Stimulated activated CD4-positive, alpha-beta T cell treated with anti-CD3 and anti-CD28 coated beads, Interleukin-4, amount 100 ng/mL, for 48 hours (primary cell): ENCODE measurements around the gene EPHA8.

ENCODE experiments used
- DNase-seq, 2 donors: peaks; one replicate each; pipeline ENCODE4 v3.0.0-alpha.2; 2020; ENCODE audit warnings: low read depth in 2 of 2

Gene EPHA8

GRCh38 chr1:22592919-22593790, 29.9 kb downstream of the EPHA8 start:
- DNase-seq: no peak

- DNase-seq: no peak
Observed at GRCh38 chr1:22594396-22594795, 31.1 kb downstream of the EPHA8 start.

DNA sequence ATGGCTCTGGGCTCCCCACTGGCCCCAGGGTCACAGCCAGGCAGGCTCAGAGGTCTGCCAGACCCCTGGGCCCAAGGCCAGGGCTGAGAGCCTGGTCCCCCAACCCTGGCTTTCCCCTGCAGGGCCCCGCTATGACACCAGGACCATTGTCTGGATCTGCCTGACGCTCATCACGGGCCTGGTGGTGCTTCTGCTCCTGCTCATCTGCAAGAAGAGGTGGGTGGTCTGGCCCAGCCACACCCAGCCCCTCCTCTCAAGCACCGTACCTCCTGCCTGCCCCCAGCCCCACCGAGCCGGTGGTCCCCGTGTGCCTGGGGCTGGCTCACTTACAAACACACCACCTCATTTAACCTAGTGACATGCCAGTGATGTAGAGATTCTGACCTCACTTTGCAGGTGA, 31.8 kb downstream of the EPHA8 start:
- no peak for DNase-seq

- DNase-seq: no peak
Observed at GRCh38 chr1:22597301-22597965, 34.1 kb downstream of the EPHA8 start.

DNA sequence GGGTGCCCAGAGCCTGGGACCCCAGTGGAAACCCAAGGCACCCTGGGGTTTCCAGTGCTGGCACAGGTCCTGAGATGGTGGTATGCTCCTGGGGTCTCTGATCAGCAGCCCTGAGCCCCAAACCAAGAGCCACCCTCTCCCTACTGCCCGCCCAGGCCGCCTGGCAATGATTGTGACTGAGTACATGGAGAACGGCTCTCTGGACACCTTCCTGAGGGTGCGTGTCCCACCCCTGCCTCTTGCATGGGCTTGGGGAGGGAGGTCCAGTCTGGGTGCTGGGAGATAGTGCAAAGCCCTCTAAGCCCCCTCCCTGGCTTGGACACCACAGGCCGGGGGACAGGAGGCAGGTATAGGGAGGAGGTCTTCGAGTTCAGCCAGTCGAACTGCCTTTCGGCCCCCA, 34.7 kb downstream of the EPHA8 start:
- DNase-seq: no peak

DNA sequence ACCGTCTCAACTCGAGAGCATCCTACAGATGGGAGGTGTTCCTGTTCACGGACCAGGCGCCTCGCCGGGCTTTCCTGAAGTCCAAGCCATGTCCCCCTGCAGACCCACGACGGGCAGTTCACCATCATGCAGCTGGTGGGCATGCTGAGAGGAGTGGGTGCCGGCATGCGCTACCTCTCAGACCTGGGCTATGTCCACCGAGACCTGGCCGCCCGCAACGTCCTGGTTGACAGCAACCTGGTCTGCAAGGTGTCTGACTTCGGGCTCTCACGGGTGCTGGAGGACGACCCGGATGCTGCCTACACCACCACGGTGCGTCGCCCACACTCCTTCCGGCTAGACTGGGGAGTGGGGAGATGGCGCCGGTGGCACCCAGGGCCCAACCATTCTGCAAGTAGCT, 35.4 kb downstream of the EPHA8 start:
- DNase-seq: no peak

- no peak for DNase-seq
Observed at GRCh38 chr1:22600071-22600816, 37.0 kb downstream of the EPHA8 start.

DNA sequence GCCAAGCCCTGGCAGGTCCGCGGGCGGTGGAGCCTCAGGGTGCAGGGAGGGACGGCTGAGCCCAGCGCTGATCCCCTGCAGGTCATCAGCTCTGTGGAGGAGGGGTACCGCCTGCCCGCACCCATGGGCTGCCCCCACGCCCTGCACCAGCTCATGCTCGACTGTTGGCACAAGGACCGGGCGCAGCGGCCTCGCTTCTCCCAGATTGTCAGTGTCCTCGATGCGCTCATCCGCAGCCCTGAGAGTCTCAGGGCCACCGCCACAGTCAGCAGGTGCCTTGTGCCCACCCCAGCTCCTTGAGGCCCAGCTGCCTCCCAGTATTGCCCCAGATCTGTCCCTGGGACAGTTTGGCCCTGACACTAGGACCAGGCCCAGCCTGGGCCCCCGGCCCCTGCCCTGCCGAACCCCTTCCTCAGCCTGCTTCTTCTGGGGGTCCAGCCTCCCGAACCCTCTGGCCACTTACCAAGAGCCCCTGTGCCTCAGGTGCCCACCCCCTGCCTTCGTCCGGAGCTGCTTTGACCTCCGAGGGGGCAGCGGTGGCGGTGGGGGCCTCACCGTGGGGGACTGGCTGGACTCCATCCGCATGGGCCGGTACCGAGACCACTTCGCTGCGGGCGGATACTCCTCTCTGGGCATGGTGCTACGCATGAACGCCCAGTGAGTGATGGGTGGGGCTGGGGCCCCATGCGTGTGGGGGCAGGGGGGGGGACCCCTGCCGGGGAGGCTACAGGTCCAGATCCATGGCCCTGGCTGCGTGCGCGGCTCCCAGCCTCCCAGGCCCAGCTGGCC, 37.7 kb downstream of the EPHA8 start:
- no peak for DNase-seq

- no peak for DNase-seq
Observed at GRCh38 chr1:22601610-22602009, 38.3 kb downstream of the EPHA8 start.

DNA sequence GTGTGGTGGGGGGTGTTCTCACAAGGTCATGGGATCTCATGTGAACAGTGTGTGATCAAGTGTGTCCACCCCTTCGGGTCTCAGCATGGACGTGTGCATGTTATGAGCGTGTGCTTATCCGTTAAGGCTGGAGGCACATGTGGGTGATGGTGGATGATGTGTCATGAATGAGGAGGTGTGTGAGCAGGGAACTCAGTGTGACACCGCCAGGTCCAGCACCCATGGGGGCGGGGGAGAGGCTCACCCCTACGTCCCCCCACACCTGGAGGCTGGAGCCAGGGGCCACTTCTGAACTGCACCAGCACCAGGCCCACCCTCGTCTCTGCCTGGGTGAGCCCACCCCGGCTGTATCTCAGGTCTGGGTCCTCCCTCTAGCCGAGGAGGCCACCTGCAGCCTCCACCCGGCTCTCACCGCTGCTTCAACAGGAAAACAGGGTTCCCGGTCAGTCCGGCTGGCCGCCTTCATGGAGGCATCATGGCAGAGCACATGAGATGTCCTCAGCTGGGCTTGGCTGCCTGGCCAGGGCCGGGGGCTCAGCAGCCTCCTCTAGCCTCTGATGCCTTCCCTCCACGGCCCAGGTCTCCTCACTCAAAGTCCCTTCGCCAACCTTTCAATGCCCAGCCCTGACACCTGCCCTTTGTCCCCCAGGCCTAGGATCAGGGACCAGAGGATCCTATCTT, 38.9 kb downstream of the EPHA8 start:
- no peak for DNase-seq

- no peak for DNase-seq
Observed at GRCh38 chr1:22606161-22606560, 42.9 kb downstream of the EPHA8 start.

DNA sequence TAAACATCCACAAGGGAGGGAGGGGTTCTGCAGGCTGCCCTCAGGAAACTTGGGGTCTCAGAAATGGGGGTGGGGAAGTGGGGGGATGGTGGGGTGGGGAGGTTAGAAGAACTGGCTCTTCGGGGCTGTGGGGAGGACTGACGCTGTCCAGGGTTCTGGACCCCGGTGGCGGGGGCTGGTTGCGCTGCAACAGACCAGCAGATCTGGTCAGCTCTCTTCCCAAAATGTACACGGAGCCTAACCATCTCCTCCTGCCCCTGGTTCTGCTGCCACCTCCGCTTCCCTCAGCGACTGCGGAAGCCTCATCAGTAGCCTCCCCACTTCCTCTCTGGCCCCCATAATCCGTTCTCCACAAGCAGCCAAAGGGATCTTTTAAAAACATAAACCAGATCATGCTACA, 43.9 kb downstream of the EPHA8 start:
- DNase-seq: no peak

GRCh38 chr1:22608361-22608760, 45.1 kb downstream of the EPHA8 start:
- DNase-seq: no peak

DNA sequence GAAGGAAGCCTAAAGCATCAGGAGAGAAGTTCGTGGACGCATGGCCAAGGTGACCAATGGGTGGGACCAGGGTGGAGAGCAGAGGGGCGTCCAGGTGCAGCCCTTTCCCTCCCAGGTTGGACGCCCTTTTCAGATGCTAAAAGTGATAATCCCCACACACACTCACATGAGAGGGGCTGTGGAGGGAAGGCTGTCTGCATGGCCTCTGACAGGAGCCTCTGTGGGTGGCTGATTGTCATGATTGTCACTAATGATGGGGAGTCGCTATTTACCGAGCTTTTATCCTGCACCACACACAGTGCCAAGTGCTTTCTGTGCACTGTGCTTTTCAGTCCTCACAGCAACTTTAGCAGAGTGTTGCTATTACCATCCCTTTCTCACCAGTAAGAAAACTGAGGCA, 46.0 kb downstream of the EPHA8 start:
- no peak for DNase-seq

DNA sequence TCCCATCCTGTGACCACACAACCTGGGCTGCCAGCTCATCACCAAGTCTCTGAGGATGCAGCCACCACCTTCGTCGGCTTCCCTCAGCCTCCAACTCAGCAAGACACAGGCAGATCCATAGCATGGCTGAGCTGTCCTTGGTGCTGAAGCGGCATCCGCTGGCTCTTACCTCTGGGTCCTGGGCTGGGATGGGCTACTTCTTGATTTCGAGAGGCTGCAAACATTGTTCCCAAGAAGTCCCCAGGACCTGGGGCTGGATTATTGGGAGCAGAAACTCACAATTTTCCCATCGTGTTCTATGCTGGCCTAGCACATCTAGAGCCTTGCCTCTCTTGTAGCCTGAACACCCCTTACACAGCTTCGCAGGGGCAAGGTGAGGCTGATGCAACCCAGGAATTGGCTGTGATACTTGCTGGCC, 48.2 kb downstream of the EPHA8 start:
- peak; percentile 8 to 13 for DNase-seq

DNA sequence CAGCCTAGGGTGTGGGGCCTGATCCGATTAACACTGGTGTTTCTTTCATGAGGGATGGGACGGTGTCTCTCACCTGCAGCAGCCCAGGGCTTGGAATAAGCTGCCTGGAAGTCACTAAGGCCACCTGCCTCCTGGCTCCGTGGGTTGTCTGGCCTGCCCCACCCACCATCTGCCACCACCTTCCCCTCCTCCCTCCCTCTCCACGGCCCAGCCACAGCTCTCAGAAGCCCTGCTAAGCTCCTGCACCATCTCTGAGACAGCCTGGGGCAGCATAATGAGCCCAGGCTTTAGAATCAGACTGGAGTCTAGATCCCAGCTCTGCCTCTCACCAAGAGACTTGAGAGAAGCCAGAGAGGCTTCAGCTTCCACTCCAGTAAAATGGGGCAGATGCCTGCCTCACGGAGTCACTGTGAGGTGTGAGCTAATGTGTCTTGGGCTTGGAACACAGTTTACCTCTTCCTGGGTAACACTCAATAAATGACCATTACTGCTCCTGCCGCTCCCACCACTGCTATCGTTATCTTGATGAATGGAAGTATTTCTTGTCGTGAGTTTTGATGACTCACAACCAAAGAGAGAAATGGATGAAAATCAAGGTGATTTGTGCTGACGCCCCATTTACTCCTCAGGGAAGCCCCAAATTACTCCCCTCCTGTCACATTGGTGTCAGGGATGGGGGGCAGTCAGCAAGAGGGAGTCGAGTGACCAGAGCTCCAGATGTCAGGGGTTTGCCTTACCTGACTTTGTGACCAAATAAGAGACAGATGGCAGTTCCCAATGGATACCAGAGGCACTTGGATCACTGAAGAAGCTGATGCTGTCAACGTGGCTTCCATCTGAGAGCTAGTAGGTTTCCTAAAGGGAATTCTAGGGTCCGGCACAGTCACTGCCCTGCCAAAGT, 49.6 kb downstream of the EPHA8 start:
- no peak for DNase-seq

DNA sequence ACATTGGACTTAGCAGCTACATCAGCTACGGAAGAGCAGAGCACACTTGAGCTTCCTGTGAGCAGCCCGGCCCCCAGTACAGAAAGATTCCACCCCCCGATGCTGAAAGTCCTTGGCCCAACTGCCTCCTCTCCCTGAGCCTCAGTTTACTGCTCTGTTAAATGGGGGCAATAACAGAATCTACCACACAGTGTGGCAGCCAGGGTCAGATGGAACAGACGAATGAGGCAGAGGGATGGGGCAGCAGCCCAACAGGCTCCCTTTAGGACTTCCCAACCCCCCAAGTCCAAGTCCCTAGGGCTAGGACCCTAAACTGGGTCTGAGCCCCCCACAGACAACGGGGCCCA, 50.3 kb downstream of the EPHA8 start:
- DNase-seq: no peak

DNA sequence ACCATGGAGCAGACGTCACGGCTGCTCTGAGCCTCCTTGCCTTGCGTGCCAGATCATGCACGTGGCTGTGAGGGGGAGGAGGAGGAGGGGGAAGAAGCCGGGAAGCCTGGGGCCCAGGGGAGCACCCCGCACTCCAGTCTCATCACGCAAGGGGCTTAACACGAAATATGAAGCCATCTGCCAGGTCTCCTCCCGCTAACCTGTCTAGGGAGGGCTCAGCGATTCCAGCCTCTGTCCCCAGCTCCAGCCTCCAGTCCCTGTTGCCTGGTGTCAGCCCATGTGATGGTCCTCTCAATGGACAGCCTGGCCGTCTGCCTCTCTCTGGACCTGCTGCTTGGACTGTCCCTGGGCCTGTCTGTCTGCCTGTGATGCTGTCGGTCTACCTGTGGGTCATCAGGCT, 50.7 kb downstream of the EPHA8 start:
- no peak for DNase-seq

DNA sequence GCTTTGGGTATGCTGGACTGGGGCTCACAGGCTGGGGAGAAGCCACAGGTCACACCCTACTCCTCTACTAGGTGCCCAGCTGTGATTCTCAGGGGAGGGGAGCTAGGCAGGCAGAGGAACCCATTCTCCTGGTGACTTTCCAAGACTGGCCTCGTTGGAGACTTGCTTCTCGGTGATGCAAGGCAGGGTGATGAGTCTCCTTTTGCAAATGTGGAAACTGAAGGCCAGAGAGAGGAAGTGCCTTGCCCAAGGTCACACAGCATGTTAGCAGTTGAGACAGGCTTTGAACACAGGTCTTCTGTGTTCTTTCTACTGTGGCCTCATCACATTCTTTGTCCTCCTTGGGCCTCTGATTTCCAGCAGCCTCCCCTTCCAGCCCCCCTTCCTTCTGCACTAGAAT, 52.6 kb downstream of the EPHA8 start:
- no peak for DNase-seq

DNA sequence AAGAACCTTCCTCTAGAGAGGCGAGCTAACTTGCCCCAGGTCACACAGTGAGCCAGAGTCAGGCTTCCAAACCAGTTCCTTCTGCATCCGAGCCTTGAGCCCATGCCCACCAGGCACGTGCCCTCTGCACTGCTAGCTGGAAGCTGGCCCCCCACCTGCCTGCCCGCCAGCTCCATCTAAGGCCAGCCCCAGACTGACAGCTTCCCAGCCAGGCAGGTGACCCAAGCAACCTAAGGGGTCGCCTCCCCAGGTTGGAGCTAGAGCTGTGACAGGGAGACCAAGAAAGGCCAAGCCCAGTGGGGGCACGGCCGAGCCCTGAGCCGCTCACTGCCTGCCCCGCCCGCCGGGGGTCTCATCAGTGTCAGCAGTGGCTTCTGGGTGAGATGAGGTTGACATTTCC, 53.3 kb downstream of the EPHA8 start:
- no peak for DNase-seq
